ENCODE measurements around the gene R3HDM2. TPM values are rescaled to one million over a fixed set of nuclear protein-coding genes. Genes with fewer than 3 reads are reported as not detected.
A peak's percentile ranks its signal among the peaks of the same experiment; 100 is the strongest.

The R3HDM2 gene
- total RNA-seq, 1 donor, result 22.3 TPM

- DNase-seq (ENCODE audit: low read depth), result no peak
- TF ChIP-seq, protein P1, sequence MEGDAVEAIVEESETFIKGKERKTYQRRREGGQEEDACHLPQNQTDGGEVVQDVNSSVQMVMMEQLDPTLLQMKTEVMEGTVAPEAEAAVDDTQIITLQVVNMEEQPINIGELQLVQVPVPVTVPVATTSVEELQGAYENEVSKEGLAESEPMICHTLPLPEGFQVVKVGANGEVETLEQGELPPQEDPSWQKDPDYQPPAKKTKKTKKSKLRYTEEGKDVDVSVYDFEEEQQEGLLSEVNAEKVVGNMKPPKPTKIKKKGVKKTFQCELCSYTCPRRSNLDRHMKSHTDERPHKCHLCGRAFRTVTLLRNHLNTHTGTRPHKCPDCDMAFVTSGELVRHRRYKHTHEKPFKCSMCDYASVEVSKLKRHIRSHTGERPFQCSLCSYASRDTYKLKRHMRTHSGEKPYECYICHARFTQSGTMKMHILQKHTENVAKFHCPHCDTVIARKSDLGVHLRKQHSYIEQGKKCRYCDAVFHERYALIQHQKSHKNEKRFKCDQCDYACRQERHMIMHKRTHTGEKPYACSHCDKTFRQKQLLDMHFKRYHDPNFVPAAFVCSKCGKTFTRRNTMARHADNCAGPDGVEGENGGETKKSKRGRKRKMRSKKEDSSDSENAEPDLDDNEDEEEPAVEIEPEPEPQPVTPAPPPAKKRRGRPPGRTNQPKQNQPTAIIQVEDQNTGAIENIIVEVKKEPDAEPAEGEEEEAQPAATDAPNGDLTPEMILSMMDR (IDR thresholded peaks at IDR 0.05; ENCODE audit: insufficient read depth, low read length), result no peak
- no peak overlapping the region for H3K4me3 ChIP-seq (ENCODE audit: low read depth, low read length)
Observed at GRCh38 chr12:57476162-57476992, 45.5 kb upstream of the R3HDM2 start.

GRCh38 chr12:57475271-57476161 lies 44.7 kb upstream of the R3HDM2 start:
- no peak overlapping the region for H3K4me3 ChIP-seq (ENCODE audit: low read depth, low read length)
- TF ChIP-seq, protein P1 (IDR thresholded peaks at IDR 0.05; ENCODE audit: insufficient read depth, low read length), result no peak
- DNase-seq (ENCODE audit: low read depth), result peak; percentile 37

- DNase-seq (ENCODE audit: low read depth), result no peak
- no peak overlapping the region for H3K4me3 ChIP-seq (ENCODE audit: low read depth, low read length)
- TF ChIP-seq, protein P1 (IDR thresholded peaks at IDR 0.05; ENCODE audit: insufficient read depth, low read length), result no peak
Observed at GRCh38 chr12:57474862-57475261, 44.0 kb upstream of the R3HDM2 start.

DNA sequence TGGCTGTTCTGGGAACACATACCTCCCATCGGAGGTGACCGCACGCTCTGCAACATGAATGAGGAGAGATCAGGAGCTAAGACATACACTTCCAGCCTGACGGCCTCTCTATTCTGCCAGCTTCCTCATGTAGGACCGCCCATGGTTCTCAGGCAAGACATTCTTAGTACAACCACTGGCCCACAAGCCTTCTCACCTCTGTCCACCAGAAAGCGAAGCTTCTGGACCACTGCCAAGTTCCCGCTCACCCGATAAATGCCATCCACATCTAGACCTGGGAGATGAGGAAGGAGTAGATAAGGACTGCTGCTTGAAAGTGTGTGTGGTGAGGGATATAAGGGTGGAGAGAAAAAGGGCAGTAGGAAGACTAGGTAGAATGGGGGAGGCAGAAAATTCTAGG lies 43.6 kb upstream of the R3HDM2 start:
- no peak for DNase-seq (ENCODE audit: low read depth)
- no peak overlapping the region for H3K4me3 ChIP-seq (ENCODE audit: low read depth, low read length)
- TF ChIP-seq, protein P1 (IDR thresholded peaks at IDR 0.05; ENCODE audit: insufficient read depth, low read length), result no peak

- no peak for DNase-seq (ENCODE audit: low read depth)
- no peak overlapping the region for H3K4me3 ChIP-seq (ENCODE audit: low read depth, low read length)
- TF ChIP-seq, protein P1 (IDR thresholded peaks at IDR 0.05; ENCODE audit: insufficient read depth, low read length), result no peak
Observed at GRCh38 chr12:57473886-57474285, 43.0 kb upstream of the R3HDM2 start.

- no peak overlapping the region for H3K4me3 ChIP-seq (ENCODE audit: low read depth, low read length)
- TF ChIP-seq, protein P1 (IDR thresholded peaks at IDR 0.05; ENCODE audit: insufficient read depth, low read length), result no peak
- no peak for DNase-seq (ENCODE audit: low read depth)
Observed at GRCh38 chr12:57473392-57473791, 42.5 kb upstream of the R3HDM2 start.
